Islet precursor cell (in vitro differentiated cells): Measurements from ENCODE around the gene SPCS2.
"Not testable (repeated sequence)": the region's sequence is repeated elsewhere in the genome, so short reads cannot be mapped to it uniquely, and the experiment has no call there.

Source experiments
- DNase-seq: peaks from one replicate; pipeline ENCODE4 v3.0.0-alpha.2; 2018

The SPCS2 gene

GRCh38 chr11:75004215-75004614 lies 55.1 kb downstream of the SPCS2 start:
- no peak for DNase-seq

GRCh38 chr11:75011357-75011756 lies 62.3 kb downstream of the SPCS2 start:
- DNase-seq, result no peak

DNA sequence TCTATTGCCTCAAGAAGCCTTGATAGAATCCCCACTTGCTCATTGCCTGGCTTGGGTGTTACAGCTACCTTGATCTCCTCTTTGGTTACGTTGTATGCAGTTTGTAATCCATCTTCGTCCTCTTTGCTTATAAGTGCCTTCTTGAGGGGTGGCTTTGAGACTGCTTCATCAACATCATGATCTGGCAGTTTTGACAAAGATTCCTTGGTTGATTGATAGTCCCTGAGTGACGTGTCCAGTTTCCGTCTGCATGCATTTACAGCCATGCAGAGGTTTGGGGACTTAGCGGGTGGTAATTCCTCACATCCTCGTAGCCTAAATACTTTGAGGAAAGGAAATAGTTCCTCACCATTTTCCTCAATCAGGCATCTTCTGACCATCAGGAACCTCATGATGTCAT lies 62.8 kb downstream of the SPCS2 start:
- DNase-seq, result no peak

- DNase-seq, result peak; percentile 71
These were observed 64.0 kb downstream of the SPCS2 start for GRCh38 chr11:75013051-75013450.

GRCh38 chr11:75014129-75014528 lies 65.1 kb downstream of the SPCS2 start:
- DNase-seq, result peak; percentile 40

- peak; percentile 12 for DNase-seq
These were observed 70.1 kb downstream of the SPCS2 start for GRCh38 chr11:75019200-75019599.

DNA sequence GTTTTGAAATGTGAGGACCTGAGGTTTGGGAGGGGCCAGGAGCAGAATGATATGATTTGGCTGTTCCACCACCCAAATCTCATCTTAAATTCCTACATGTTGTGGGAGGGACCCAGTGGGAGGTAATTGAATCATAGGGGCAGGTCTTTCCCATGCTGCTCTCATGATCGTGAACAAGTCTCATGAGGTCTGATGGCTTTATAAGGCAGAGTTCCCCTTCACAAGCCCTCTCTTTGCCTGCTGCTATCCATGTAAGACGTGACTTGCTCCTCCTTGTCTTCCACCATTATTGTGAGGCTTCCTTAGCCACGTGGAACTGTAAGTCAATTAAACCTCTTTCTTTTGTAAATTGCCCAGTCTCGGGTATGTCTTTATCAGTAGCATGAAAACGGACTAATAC lies 71.3 kb downstream of the SPCS2 start:
- not testable (repeated sequence) for DNase-seq

- DNase-seq, result peak; percentile 7
These were observed 73.2 kb downstream of the SPCS2 start for GRCh38 chr11:75022296-75022695.

GRCh38 chr11:75022759-75023396 lies 73.8 kb downstream of the SPCS2 start:
- peak; percentile 91 for DNase-seq

DNA sequence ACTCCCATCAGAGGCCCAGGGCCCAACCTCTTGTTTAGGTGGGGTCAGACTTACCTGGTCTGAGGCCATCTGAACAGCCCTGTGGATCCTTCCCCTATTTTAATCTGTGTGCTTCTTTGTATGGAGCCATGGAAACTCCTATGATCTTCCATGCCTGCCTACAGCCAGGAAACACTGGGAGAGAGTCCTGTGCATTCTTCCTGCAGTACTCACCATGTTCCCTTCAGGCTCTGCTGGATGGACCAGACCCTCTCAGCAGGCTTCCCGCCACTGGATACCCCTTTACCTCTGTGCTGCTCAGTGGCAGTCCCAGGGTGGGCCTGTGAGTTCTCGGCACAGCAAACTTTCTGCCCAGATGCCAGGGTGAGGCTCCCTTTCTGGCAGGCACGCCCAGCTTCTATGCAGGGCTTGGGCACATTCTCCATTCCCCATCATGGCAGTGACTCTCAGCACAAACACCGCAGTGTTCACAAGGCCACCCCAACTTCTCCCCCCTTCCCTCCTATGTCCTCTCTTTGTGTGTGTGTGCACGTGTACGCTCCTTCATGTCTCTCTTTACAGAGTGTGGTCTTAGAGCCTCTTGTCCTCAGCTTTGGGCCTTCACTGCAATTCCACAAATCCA lies 74.5 kb downstream of the SPCS2 start:
- DNase-seq, result peak; percentile 55

DNA sequence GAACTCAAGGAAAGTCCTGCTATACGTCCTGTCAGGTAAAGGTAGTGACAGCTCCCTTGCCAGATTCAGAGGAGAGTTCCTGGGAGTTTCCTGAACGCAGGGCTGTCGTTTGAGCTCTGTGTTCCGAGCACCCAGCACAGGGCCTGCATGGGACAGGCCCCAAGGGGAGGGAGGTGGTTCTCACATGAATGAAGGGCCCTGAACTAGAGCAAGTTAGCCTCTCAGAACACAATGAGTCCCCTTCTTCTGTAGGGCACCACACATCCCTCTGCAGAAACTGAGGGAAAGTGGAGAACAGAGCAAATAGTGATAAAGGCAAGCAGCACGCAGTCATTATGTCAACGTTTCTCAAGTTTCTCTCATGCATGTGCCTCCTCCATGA lies 75.0 kb downstream of the SPCS2 start:
- peak; percentile 46 for DNase-seq

GRCh38 chr11:75024764-75025211 lies 75.7 kb downstream of the SPCS2 start:
- peak; percentile 28 for DNase-seq

DNA sequence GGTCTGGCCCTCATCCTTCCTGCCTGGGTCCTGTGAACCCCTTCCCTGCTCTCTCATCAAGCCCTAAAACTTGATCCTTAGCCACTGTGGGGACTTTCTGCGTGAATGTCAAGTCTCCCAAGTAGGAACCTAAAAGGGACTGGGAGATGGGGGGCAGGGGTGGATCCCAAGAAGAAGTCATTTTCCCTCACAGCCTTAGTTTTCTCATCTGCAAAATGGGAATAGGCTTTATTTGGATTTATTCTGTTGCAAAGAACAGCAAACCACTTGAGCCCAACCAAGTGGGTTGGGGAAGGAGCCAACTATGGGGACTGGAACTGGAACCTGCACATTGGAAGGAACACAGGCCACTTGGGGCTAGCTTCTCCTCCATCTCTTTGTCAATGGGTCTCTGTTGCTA lies 76.5 kb downstream of the SPCS2 start:
- peak; percentile 22 for DNase-seq

DNA sequence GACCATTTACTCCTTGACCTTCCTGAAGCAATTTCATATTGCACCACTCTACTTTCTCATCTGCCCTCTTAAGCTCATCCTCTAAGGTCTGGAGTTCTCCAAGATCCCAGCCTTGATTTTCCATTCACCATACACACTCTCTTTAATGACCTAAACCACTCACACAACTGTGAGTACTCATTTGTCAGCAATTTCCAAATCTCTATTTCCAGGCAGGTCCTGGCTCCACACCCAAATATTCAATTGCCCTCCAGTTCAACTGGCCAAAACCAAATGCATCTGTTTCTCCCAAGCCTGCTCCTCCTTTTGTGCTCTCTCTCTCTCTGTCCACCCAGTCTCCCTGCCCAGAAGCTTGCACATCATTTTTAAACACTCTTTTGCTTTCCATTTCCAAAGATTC lies 79.3 kb downstream of the SPCS2 start:
- DNase-seq, result no peak
